C4-2B (cell line): ENCODE results near the gene ZNF326.

Source experiments
- H3K27ac ChIP-seq: fragments of 450-650 bp; 2 replicates; pipeline ENCODE4 v1.5.1; 2017
- ZFX ChIP-seq: fragments of 450-650 bp; IDR thresholded peaks from 2 replicates; pipeline ENCODE4 v1.6.1; 2017
- TF ChIP-seq, protein P1 (sequence below): fragments of 450-650 bp; conservative IDR thresholded peaks from 2 replicates; pipeline ENCODE4 v1.5.1; 2017; ENCODE audit warnings: mild to moderate bottlenecking

Gene ZNF326

DNA sequence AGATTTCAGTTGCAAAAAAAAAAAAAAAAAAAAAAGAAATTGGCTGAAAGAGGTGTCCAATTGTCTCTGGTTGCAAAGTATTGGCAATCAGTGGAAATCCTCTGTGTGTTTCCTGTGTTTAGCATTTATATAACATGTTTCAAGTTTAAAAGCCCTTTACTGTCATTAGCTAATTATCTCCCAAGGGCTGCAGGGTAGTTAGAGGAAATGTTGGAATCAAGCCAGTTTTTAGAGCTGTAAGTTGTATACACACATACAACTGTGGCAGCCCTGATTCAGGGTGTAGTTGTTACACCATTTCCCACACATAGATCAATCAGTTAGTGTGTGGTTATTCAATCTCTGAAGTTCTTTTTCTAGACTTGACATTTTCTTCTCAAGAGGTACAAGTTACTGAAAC, 8.9 kb upstream of the ZNF326 start:
- no peak overlapping the region for H3K27ac ChIP-seq
- TF ChIP-seq, protein P1, sequence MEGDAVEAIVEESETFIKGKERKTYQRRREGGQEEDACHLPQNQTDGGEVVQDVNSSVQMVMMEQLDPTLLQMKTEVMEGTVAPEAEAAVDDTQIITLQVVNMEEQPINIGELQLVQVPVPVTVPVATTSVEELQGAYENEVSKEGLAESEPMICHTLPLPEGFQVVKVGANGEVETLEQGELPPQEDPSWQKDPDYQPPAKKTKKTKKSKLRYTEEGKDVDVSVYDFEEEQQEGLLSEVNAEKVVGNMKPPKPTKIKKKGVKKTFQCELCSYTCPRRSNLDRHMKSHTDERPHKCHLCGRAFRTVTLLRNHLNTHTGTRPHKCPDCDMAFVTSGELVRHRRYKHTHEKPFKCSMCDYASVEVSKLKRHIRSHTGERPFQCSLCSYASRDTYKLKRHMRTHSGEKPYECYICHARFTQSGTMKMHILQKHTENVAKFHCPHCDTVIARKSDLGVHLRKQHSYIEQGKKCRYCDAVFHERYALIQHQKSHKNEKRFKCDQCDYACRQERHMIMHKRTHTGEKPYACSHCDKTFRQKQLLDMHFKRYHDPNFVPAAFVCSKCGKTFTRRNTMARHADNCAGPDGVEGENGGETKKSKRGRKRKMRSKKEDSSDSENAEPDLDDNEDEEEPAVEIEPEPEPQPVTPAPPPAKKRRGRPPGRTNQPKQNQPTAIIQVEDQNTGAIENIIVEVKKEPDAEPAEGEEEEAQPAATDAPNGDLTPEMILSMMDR, result no peak
- no peak for TF ChIP-seq ZFX

DNA sequence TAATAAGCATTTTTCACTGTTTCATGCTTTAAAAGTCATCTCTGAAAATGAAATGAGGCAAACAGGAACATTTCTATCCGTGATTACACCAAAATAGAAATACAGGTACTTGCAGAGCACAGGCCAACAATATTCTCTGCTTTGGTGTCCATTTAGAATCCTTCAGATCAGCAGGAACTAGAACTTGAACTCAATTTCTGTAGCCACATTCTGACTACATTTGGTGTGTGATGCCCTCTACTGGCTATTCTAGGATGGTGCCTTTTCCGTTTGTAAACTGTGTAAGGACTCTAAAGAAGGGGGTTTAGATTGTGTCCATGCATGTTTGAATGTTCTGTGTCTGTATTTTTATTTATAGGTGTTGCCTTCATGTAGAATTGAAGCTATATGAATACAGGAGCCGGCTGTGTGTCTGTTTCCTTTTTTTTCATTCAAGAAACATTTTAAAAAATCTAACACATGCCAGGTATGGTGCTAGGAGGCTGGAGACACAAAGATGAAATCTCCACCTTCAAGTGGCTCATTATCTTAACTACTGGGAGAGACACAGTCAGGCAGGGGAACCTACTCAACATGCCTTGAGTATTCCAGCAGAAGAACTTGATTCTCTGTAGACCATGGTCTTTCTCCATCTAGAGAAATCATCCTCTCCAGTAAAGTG, 7.6 kb upstream of the ZNF326 start:
- no peak for TF ChIP-seq ZFX
- TF ChIP-seq, protein P1, result peak; percentile 89
- no peak overlapping the region for H3K27ac ChIP-seq

DNA sequence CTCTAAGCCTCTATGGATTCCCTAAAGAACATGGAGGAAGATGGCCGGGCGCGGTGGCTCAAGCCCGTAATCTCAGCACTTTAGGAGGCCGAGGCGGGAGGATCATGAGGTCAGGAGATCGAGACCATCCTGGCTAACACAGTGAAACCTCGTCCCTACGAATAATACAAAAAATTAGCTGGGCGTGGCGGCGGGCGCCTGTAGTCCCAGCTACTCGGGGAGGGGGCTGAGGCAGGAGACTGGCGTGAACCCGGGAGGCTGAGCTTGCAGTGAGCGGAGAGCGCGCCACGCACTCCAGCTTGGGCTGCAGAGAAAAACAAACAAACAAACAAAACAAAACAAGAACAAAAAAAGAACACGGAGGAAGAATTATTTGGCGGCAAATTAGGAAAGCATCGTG, 5.8 kb upstream of the ZNF326 start:
- TF ChIP-seq ZFX, result no peak
- TF ChIP-seq, protein P1, result no peak

DNA sequence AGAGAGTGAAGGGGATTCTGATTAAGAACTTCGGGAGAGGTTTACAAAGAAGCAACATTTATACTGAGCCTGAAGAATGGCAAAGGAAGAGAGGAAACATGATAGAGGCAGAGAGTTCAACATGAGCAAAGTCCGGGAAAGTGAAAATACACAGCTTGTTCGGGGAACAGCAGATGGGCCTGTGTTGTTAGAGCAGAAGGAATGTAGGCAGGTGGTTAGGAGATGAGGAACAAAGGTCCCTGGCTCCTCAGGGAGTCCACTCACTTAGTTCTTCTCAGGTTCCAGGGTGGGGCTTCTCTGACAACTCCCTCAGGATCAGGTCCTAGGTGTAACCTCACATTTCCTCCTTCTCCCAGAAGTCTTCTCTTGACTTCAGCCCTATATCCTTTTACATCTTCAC, 5.1 kb upstream of the ZNF326 start:
- TF ChIP-seq, protein P1, result no peak
- no peak for TF ChIP-seq ZFX
- no peak overlapping the region for H3K27ac ChIP-seq

More for the DNA sequence above, 5.8 kb upstream of the ZNF326 start:
- no peak overlapping the region for H3K27ac ChIP-seq

DNA sequence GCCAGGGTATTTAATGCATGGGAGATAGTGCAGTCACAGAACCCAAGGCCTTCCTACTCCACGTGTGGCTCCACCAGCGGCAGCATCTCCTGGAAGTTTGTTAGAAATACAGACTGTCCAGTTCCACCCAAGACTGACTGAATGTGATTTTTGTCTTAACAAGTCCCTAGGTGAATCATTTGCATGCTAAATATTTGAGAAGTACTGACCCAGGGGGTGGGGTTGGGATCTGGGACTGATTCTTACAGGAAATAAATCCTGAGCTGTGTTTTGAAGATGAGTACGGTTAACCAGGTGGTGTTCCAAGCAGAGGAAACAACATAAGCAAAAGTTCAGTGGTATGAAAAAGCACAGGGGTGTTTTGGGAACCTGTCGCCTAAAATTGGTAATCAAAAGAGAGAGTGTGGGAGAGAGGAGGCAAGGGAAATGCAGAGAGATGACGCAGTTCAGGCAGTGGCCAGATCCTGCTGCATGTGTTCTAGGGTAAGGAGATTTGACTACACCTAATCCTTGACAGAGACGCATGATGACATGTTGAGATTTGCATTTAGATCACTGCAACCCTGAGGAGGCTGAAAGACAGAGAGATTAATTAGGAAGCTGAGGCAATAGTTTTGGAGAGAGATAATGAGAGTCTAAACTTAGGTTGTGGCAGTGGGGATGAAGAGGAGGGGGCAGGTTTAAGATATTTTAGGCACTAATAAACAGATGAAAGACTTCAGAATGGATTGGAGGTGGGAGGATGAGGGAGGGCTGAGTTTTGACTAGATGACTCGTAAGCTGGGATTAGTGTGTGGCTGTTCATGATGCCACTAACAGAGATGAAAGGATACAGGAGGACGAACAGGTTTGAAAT, 3.7 kb upstream of the ZNF326 start:
- TF ChIP-seq, protein P1, result no peak
- no peak for TF ChIP-seq ZFX
- no peak overlapping the region for H3K27ac ChIP-seq

DNA sequence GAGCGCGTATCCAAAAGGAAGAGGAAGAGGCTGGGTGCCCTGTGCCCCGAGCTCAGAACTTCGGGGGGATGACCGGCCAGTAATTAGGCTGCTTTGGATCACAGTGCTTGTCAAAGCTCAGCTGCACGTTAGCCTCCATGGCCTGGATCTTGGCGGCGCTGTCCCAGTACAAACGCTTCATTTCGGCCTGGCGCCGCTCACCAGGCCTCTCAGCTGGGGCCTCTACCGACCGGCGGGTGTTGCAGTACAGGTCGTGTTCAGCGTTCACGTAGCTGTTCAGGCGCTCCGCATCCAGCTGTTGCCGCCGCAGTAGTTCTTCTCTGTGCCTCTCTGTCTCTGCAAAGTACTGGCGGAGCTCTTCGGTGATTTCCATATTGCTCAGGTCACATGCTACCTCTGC, 1.4 kb upstream of the ZNF326 start:
- no peak for TF ChIP-seq ZFX
- TF ChIP-seq, protein P1, result no peak
- peak overlapping the region; percentile 98; the same call in 1 of the 2 replicates for H3K27ac ChIP-seq

DNA sequence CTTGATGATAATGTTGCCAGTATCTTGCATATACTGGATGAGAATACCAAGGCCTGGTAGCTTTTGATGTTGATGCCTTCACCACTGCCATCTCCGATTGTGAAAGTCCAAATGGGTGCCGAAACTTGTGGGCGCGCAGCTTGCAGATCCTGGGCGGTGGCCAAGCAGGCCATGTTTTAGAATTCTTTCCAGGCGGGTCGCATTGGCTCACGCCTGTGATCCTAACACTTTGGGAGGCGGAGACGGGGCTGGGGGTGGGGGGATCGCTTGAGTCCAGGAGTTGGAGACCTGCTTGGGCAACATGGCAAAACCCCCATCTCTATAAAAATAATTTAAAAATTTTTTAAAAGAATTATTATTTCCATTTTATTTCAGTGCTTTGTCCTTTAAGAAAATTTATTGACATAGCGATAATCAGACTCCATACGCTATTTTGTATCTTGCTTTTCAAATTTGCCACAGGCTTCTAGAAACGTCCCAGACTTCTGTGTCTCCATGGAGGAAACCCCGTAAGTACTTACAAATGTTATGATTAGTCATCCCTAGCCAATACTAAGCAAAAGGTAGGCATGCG, 592 bp upstream of the ZNF326 start:
- H3K27ac ChIP-seq, result peak overlapping the region; percentile 98
- TF ChIP-seq, protein P1, result no peak
- no peak for TF ChIP-seq ZFX
